ENCODE measurements around the gene GRID1.
A peak's percentile ranks its signal among the peaks of the same experiment; 100 is the strongest.

GRID1 gene

GRCh38 chr10:86366033-86366901 is at the start of gene GRID1:
Gene GRID1, minus strand, starts transcription at chr10:86366795.
- no peak for DNase-seq (ENCODE audit: insufficient read length, low spot score)
- FAIRE-seq = peak; percentile 28

GRCh38 chr10:86415583-86415982 is 49.0 kb upstream of the GRID1 start:
- FAIRE-seq (no peak), DNase-seq (ENCODE audit: insufficient read length, low spot score) (no peak)

GRCh38 chr10:86415116-86415515 is 48.5 kb upstream of the GRID1 start:
- no peak for DNase-seq (ENCODE audit: insufficient read length, low spot score)
- FAIRE-seq = no peak

- DNase-seq (ENCODE audit: insufficient read length, low spot score) = no peak
These were observed 46.6 kb upstream of the GRID1 start for GRCh38 chr10:86413046-86413728.

GRCh38 chr10:86411852-86412560 is 45.4 kb upstream of the GRID1 start:
- no peak for DNase-seq (ENCODE audit: insufficient read length, low spot score)
- no peak for FAIRE-seq

More at GRCh38 chr10:86413046-86413728, 46.6 kb upstream of the GRID1 start:
- FAIRE-seq = no peak

GRCh38 chr10:86411281-86411841 is 44.8 kb upstream of the GRID1 start:
- peak; percentile 60 for DNase-seq (ENCODE audit: insufficient read length, low spot score)
- no peak for FAIRE-seq

GRCh38 chr10:86410542-86411124 is 44.0 kb upstream of the GRID1 start:
- DNase-seq (ENCODE audit: insufficient read length, low spot score) (no peak), FAIRE-seq (peak; percentile 42)

- DNase-seq (ENCODE audit: insufficient read length, low spot score) (no peak), FAIRE-seq (no peak)
These were observed 42.6 kb upstream of the GRID1 start for GRCh38 chr10:86409183-86409582.

GRCh38 chr10:86403183-86403797 is 36.7 kb upstream of the GRID1 start:
- no peak for FAIRE-seq
- no peak for DNase-seq (ENCODE audit: insufficient read length, low spot score)

- DNase-seq (ENCODE audit: insufficient read length, low spot score) = no peak
- no peak for FAIRE-seq
These were observed 35.8 kb upstream of the GRID1 start for GRCh38 chr10:86402283-86402941.

- FAIRE-seq = no peak
- DNase-seq (ENCODE audit: insufficient read length, low spot score) = no peak
These were observed 35.1 kb upstream of the GRID1 start for GRCh38 chr10:86401588-86402282.

GRCh38 chr10:86400705-86401587 is 34.4 kb upstream of the GRID1 start:
- DNase-seq (ENCODE audit: insufficient read length, low spot score) (peak; percentile 40), FAIRE-seq (no peak)

- FAIRE-seq = peak; percentile 76
- DNase-seq (ENCODE audit: insufficient read length, low spot score) = peak; percentile 95
These were observed 33.5 kb upstream of the GRID1 start for GRCh38 chr10:86399879-86400704.

- FAIRE-seq = no peak
- DNase-seq (ENCODE audit: insufficient read length, low spot score) = no peak
These were observed 32.9 kb upstream of the GRID1 start for GRCh38 chr10:86399514-86399878.

- FAIRE-seq = no peak
- no peak for DNase-seq (ENCODE audit: insufficient read length, low spot score)
These were observed 30.5 kb upstream of the GRID1 start for GRCh38 chr10:86397120-86397519.

GRCh38 chr10:86393862-86394455 is 27.4 kb upstream of the GRID1 start:
- no peak for DNase-seq (ENCODE audit: insufficient read length, low spot score)
- no peak for FAIRE-seq

- DNase-seq (ENCODE audit: insufficient read length, low spot score) = no peak
- no peak for FAIRE-seq
These were observed 26.8 kb upstream of the GRID1 start for GRCh38 chr10:86393362-86393761.

All from HTR-8/SVneo (cell line).